ENCODE results near the gene C4orf46. TPM values are rescaled to one million over a fixed set of nuclear protein-coding genes. Genes with fewer than 3 reads are reported as not detected.
"Not testable (repeated sequence)": the region's sequence is repeated elsewhere in the genome, so short reads cannot be mapped to it uniquely, and the experiment has no call there.

C4orf46 gene
- total RNA-seq, 2 experiments from 2014 or later = 15.5 to 18.1 TPM

GRCh38 chr4:158670975-158671664, 567 bp downstream of the C4orf46 start:
- peak; percentile 58 for DNase-seq
- Mint-ChIP-seq H3K4me1 (peaks cover 38% of the 10 kb centered on the region), H3K27me3 (no peaks in the 10 kb centered on the region), H3K27ac (peak overlapping the region; percentile 90), H3K9me3 (no peaks in the 10 kb centered on the region), H3K4me3 (peak overlapping the region; percentile 95), H3K36me3 (ENCODE audit: low read depth) (peaks cover 14% of the 10 kb centered on the region)
- CTCF ChIA-PET = interaction anchor here (0.8 kb wide), 1 partner anchor 532 kb away, joined by 3 read pairs; no protein-coding TSS in a partner anchor
- POLR2A ChIA-PET = interaction anchor here (0.6 kb wide), 1 partner anchor 53 kb away, joined by 3 read pairs; no protein-coding TSS in a partner anchor

- Mint-ChIP-seq H3K4me3 (no peak overlapping the region), H3K27me3 (no peaks in the 10 kb centered on the region), H3K4me1 (peaks cover 32% of the 10 kb centered on the region), H3K36me3 (ENCODE audit: low read depth) (peaks cover 28% of the 10 kb centered on the region), H3K27ac (no peak overlapping the region), H3K9me3 (no peaks in the 10 kb centered on the region)
- CTCF ChIA-PET = interaction anchor here (0.7 kb wide), 1 partner anchor 223 kb away, joined by 3 read pairs; no protein-coding TSS in a partner anchor
- no peak for DNase-seq
- POLR2A ChIA-PET = no interaction called here
Measured at GRCh38 chr4:158669310-158669709, 2.4 kb downstream of the C4orf46 start.

GRCh38 chr4:158667651-158668198, 4.0 kb downstream of the C4orf46 start:
- ChIA-PET CTCF (interaction anchor here (0.8 kb wide), 1 partner anchor 10 kb away, joined by 3 read pairs; no protein-coding TSS in a partner anchor), POLR2A (no interaction called here)
- Mint-ChIP-seq H3K9me3 (no peaks in the 10 kb centered on the region), H3K27me3 (no peaks in the 10 kb centered on the region), H3K4me3 (no peak overlapping the region), H3K27ac (no peak overlapping the region), H3K4me1 (peaks cover 27% of the 10 kb centered on the region), H3K36me3 (ENCODE audit: low read depth) (peaks cover 28% of the 10 kb centered on the region)
- DNase-seq = peak; percentile 31

- H3K27ac Mint-ChIP-seq = no peak overlapping the region
- no peaks in the 10 kb centered on the region for H3K27me3 Mint-ChIP-seq
- peaks cover 21% of the 10 kb centered on the region for H3K4me1 Mint-ChIP-seq
- POLR2A ChIA-PET = no interaction called here
- CTCF ChIA-PET = interaction anchor here (0.8 kb wide), 1 partner anchor 9 kb away, joined by 3 read pairs; no protein-coding TSS in a partner anchor
- no peaks in the 10 kb centered on the region for H3K9me3 Mint-ChIP-seq
- DNase-seq = no peak
- H3K36me3 Mint-ChIP-seq (ENCODE audit: low read depth) = peaks cover 28% of the 10 kb centered on the region
- no peak overlapping the region for H3K4me3 Mint-ChIP-seq
Measured at GRCh38 chr4:158666892-158667291, 4.8 kb downstream of the C4orf46 start.

GRCh38 chr4:158664806-158665205, 6.9 kb downstream of the C4orf46 start:
- Mint-ChIP-seq H3K36me3 (ENCODE audit: low read depth) (peaks cover 25% of the 10 kb centered on the region), H3K9me3 (no peaks in the 10 kb centered on the region), H3K27ac (no peak overlapping the region), H3K27me3 (no peaks in the 10 kb centered on the region), H3K4me1 (peaks cover 12% of the 10 kb centered on the region), H3K4me3 (no peak overlapping the region)
- POLR2A ChIA-PET = no interaction called here
- CTCF ChIA-PET = interaction anchor here (1.5 kb wide), 1 partner anchor 9 kb away, joined by 4 read pairs; no protein-coding TSS in a partner anchor
- DNase-seq = no peak

- DNase-seq, POLR2A ChIA-PET, H3K4me1 Mint-ChIP-seq, H3K27me3 Mint-ChIP-seq, H3K27ac Mint-ChIP-seq, H3K9me3 Mint-ChIP-seq, H3K4me3 Mint-ChIP-seq, CTCF ChIA-PET: not testable (repeated sequence)
- peaks cover 20% of the 10 kb centered on the region for H3K36me3 Mint-ChIP-seq (ENCODE audit: low read depth)
Measured at GRCh38 chr4:158663707-158664625, 7.7 kb downstream of the C4orf46 start.

- H3K4me3 Mint-ChIP-seq, H3K27me3 Mint-ChIP-seq, H3K4me1 Mint-ChIP-seq, POLR2A ChIA-PET, H3K9me3 Mint-ChIP-seq, CTCF ChIA-PET, DNase-seq, H3K27ac Mint-ChIP-seq: not testable (repeated sequence)
- H3K36me3 Mint-ChIP-seq (ENCODE audit: low read depth) = peaks cover 17% of the 10 kb centered on the region
Measured at GRCh38 chr4:158663255-158663654, 8.4 kb downstream of the C4orf46 start.

GRCh38 chr4:158657291-158657690, 14.4 kb downstream of the C4orf46 start:
- Mint-ChIP-seq H3K36me3 (ENCODE audit: low read depth) (no peaks in the 10 kb centered on the region), H3K27ac (no peak overlapping the region), H3K9me3 (no peaks in the 10 kb centered on the region), H3K4me3 (no peak overlapping the region), H3K27me3 (no peaks in the 10 kb centered on the region), H3K4me1 (peaks cover 7% of the 10 kb centered on the region)
- DNase-seq = no peak
- CTCF ChIA-PET = interaction anchor here (1.0 kb wide), 1 partner anchor 10 kb away, joined by 3 read pairs; no protein-coding TSS in a partner anchor
- POLR2A ChIA-PET = no interaction called here

DNA sequence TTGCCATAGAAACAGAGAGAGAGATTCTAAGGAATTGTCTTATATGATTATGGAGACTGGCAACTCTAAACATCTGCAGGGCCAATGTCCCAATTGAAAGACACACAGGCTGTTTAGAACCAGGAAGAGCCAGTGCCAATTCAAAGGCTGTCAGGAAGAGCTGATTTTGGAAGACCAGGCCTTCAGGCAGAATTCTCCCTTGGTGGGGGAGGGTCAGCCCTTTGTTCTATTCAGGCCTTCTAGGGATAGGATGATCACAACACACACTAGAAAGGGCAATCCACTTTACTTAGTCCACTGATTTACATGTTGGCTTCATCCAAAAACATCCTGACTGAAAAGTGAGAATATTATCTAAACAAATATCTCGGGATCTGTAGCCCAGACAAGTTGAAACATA, 15.2 kb downstream of the C4orf46 start:
- Mint-ChIP-seq H3K27me3 (no peaks in the 10 kb centered on the region), H3K27ac (no peak overlapping the region), H3K4me3 (no peak overlapping the region), H3K4me1 (peaks cover 7% of the 10 kb centered on the region), H3K9me3 (no peaks in the 10 kb centered on the region), H3K36me3 (ENCODE audit: low read depth) (no peaks in the 10 kb centered on the region)
- POLR2A ChIA-PET = no interaction called here
- CTCF ChIA-PET = interaction anchor here (0.6 to 1.2 kb wide), 2 partner anchors 9 to 281 kb away, joined by 4 read pairs; no protein-coding TSS in a partner anchor
- no peak for DNase-seq

- H3K27me3 Mint-ChIP-seq = peaks cover 2% of the 10 kb centered on the region
- DNase-seq = no peak
- peaks cover 7% of the 10 kb centered on the region for H3K4me1 Mint-ChIP-seq
- peak overlapping the region; percentile 1 for H3K4me3 Mint-ChIP-seq
- no peaks in the 10 kb centered on the region for H3K36me3 Mint-ChIP-seq (ENCODE audit: low read depth)
- CTCF ChIA-PET = interaction anchor here (0.8 kb wide), 1 partner anchor 11 kb away, joined by 3 read pairs; no protein-coding TSS in a partner anchor
- H3K9me3 Mint-ChIP-seq = no peaks in the 10 kb centered on the region
- no peak overlapping the region for H3K27ac Mint-ChIP-seq
- POLR2A ChIA-PET = no interaction called here
Measured at GRCh38 chr4:158652920-158653319, 18.8 kb downstream of the C4orf46 start.

DNA sequence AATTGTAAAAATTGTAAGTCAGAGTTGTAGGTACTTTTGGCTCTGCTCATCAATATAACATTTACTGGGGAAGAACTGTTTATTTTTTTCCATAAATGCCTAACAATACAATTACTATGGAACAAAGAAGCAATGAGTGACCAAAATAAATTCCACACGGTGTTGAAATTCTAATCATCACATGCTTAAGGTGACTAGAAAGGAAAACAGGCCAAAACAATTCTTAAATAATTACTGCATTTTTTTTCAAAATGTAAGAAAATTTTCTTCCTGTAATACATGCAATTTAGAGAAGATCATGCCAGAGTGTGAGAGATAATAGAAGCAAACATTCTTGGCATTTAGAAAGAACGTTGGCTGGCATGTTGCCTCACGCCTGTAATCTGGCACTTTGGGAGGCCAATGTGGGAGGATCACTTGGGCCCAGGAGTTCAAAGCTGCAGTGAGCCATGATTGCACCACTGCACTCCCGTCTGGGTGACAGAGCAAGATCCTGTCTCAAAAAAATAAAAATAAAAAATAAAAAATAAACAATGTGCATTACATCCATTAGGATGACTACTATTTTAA, 22.5 kb downstream of the C4orf46 start:
- H3K36me3 Mint-ChIP-seq (ENCODE audit: low read depth) = no peaks in the 10 kb centered on the region
- peaks cover 7% of the 10 kb centered on the region for H3K4me1 Mint-ChIP-seq
- no peak overlapping the region for H3K27ac Mint-ChIP-seq
- no peaks in the 10 kb centered on the region for H3K9me3 Mint-ChIP-seq
- POLR2A ChIA-PET = no interaction called here
- H3K27me3 Mint-ChIP-seq = peaks cover 12% of the 10 kb centered on the region
- no peak overlapping the region for H3K4me3 Mint-ChIP-seq
- CTCF ChIA-PET = no interaction called here
- DNase-seq = no peak

GRCh38 chr4:158644760-158645159, 26.9 kb downstream of the C4orf46 start:
- Mint-ChIP-seq H3K4me1 (no peaks in the 10 kb centered on the region), H3K36me3 (ENCODE audit: low read depth) (no peaks in the 10 kb centered on the region), H3K4me3 (no peak overlapping the region), H3K27me3 (peaks cover 16% of the 10 kb centered on the region), H3K27ac (no peak overlapping the region), H3K9me3 (no peaks in the 10 kb centered on the region)
- DNase-seq = no peak
- ChIA-PET CTCF (no interaction called here), POLR2A (no interaction called here)
